Ovary (tissue), 3 donors: ENCODE measurements around the gene SH3RF3.

ENCODE experiments used
- CTCF ChIP-seq, 3 donors: fragments of 450-650 bp in 2 of 3; fragments of 200-600 bp in 1 of 3; IDR thresholded peaks; one replicate each; pipeline versions ENCODE4 v1.5.1 to v1.8.0; 2016 to 2022; ENCODE audit warnings: antibody characterized with exemption in 3 of 3, mild to moderate bottlenecking in 1 of 3
- EP300 ChIP-seq: sonication (generic); formaldehyde crosslinking; IDR thresholded peaks from one replicate; pipeline ENCODE4 v1.6.1; 2017; ENCODE audit warnings: antibody characterized with exemption
- donor health status: DM: no; HTN: no; CAD: no.

DNA sequence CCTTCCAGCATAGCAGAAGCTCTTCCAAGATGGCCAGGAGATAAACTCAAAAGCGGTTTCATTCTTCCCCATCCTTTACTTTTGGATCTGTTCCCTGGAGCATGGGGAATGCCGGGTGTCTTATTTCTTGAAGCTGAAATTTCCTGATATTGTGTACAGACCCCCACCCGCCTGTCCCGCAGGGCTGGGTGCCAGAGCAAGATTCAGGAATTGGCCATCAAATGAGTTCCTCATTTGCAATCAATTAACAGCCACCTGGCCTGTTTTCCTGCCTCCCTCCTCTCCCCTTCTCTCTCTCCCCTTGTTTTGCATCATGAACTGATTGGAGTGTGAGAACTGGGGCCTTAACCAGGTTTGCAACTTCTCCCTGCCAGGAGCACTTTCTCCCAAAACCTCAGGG is 202.1 kb downstream of the SH3RF3 start:
- TF ChIP-seq EP300, result no peak
- TF ChIP-seq CTCF (IDR thresholded peaks at IDR 0.05), result no peak
